HG02970 (cell line): ENCODE measurements around the gene SYPL1.

Experiments
- ATAC-seq: cut with Tn5 transposase; IDR thresholded peaks from one replicate; pipeline ENCODE4 v1.9.1; 2021; ENCODE audit warnings: mild to moderate bottlenecking, moderate library complexity, moderate number of reproducible peaks; ENCODE audit not compliant: unreplicated experiment, low FRiP score

The SYPL1 gene

DNA sequence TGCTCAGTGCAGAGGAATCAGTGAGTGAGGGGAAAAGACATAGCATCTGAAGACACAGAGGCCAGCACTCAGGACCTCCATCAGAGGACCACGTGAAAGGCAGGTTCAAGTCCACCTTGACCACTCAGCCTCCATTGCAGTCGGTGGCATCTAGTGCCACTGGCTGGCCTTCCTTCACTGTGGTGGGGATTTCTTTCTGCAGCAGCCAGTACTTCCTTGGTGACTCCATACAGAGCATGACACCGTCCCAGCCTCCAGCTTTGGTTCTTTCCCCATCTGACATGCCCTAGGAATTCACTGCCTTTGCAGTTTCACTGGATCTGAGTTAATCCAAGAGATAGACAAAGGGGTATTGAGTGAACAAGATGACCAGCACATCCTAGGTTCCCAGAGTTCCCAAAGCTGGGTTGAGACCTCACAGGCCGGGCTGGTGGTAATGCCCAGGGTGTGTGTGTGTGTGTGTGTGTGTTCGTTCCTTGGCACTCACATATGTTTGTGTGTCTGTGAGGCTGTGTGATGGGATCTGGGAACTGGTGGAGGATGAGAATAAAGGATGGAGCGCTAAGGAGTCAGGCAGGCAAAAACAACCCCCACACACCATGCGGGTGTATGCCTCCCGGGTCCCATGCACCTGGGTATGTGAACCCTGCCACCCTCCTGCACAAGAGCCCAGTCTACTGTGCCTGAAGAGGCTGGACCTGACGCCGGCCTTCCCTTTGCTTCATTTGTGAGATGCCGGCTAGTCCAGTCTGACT is 57.8 kb downstream of the SYPL1 start:
- ATAC-seq = no peak

DNA sequence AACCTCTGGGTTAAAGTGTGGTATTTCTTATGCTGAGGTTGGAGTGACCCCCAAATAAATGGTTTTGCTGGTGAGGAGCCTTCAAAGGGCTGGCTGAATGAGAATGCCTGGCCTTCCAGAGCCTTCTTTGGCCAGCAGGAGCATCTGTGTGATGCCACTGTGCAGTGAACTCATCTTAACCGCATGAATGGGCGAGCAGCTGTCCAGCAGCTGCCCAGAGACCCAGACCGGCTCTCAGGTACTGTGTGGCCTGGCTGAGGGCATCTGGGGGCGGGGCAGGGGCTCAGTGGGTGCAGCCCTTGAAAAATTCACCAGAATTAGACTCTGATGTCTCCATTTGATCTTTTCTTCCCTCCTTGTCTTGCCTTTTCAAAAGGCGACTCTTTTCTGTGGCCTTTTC is 59.0 kb downstream of the SYPL1 start:
- ATAC-seq = no peak

DNA sequence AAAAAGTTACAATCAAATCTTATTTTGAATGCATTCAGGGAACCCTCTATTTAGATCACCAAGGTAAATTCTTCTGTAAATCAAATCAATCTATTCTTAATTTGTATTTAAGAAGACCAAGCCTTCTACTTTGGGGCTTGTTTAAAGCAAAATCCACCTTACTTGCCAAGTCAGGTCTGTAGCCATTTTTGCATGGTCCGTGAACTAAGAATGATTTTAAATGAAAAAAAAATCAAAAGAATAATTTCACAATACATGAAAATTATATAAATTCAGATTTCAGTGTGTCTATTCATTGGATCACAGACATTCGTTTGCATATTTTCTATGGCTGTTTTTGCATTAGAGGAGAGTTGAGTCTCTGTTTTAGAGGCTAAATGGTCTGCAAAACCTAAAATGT is 59.4 kb downstream of the SYPL1 start:
- no peak for ATAC-seq

DNA sequence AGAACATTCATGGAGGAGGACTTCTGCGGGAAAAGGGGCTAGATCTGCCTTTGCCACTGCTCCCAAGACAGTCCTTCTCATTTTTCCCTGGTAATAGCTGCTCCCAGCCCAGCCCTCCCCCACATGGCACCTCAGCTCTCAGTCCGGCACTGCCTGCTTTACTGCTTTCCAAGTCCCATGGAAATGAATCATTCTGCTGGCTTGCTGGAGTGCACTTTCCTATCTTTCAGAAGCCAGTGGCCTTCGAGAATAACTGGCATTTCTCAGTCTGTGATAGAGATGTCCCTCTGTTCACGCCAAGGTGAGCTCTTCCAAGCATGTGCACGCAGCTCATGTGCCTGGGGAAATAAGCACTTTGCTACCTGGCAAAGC is 61.4 kb downstream of the SYPL1 start:
- ATAC-seq = no peak

DNA sequence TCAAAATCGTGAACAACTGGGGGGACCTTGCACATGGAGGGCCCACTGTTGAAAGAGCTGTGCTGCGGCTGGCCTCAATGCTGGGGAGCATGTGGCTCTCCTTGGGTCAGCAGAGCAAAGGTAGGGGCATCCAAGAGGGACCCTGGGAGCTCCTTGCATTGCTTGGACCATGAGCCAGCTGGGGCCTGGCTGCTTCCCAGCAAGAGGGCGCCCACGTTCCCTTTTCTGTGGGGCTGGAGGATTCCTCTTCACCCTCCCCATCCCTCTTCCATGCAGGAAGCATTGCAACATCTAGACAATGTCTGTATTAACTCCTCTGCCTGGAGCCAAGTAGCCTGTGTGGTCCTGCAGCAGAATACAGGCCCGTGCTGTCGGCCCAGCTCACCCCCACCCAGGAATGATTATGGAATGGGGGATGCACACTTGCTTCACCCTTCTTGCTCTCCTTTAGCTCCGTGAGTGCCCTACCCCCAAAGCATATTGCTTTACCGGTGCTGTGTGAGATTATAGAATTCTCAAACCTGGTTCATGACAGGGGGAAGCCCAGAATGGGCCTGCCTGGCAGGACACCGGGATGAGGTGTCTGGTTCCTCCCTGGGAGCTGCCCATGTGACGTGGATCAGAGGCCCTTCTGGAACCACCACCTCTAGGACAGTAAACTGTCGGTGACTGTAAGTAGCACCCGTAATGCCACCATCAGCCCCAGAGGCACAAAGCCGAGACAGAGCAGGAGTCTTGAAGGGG is 61.9 kb downstream of the SYPL1 start:
- ATAC-seq = no peak

DNA sequence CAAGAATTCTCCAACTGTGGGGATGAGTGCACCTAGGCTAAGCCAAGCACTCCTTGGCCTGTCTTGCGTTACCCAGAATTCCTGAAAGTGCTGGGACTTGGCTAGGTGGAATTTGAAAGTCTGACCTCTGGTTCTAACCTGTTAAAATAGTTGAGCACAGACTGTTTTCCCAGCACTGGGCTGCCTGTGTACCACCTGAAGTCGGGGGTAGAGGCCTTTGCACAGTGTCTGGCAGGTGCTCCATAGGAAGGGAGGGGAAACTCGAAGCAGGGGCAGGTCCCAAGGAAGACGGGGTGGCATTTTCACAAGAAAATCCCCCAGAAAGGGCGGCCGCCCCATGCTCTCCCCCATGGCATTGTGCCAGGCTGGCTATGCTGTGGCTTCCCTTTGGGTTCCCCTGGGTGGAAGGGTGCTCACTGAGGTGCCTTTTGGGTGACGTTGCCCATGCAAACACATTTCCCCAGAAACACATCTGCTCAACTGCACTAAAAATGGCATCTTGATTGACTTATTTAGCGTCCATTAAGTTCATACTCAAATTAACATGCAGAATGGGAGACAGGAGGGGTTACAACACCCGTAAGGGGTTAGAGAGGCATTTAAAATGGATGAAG is 62.9 kb downstream of the SYPL1 start:
- ATAC-seq = no peak

DNA sequence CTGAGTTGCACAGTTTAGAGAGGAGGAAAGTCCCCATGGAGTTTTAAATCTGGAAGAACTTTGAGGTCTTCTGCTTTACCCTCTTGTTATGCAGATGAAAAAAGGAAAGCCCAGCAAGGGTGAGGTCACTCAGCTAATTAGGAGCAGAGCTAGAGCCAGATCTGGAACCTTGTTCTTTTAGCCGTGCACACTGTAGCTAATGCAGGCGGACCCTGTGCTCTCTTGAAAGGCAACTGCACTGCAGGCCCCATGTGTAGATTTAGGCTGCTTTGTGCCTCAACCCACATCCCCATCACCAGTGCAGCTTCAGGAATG is 63.4 kb downstream of the SYPL1 start:
- no peak for ATAC-seq

DNA sequence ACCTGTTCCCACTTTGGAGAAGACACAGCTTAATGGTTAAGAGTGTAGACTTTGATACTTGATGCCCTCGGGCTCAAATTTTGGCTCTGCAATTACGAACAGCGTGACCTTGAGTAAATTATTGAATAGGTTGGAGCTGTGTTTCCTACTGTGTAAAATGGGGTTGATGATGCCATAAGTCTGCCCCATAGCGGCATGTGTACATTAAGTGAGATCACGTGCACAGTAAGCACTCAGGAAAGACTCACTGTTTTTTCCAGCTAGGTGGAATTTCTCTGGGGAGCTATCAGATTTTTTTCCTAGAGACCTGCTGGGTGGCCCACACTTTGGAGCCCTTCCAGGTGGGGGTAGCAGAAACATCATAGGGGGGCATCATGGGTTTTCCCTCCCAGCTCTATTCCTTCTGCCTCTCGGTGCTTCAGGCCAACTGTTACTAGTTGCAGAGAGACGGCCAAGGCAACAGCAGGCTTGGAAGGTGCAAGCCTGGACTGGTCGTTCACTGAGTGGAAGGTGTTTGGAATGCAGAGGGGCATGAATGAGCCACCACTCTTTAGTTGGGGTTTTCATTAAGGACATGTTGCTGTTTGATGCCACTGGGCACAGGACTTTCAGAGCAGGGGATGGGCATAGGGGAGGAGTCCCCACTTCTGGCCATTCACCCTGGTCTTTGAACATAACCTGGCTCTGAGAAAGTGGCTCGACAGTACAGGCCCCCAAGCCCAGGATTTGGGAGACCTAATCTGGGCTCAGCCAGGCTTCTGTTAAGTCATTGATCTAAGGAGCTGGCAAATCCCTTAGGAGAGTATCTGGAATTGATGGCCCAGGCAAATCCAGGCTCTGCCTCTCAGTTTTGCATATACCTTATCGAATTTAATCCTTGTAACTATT is 64.0 kb downstream of the SYPL1 start:
- ATAC-seq = no peak

DNA sequence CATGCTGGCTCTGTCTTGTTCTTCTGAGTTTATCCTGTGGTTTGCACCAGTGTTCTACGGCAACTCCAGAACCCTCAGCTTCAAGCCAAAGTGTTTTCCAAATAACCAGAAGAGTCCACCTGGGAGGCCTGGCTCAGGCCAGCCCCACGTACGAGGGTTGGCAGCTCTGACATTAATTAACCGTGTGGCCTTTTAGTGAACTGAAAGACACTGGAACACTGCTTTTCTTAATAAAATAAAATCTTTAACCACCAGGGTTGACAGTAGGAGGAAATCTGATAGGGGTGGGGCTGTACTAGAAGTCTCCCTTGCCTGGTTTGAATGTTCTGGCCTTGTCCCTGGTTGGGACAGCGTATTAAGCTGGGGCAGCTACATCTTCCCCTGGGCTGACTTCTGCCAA is 64.9 kb downstream of the SYPL1 start:
- no peak for ATAC-seq

DNA sequence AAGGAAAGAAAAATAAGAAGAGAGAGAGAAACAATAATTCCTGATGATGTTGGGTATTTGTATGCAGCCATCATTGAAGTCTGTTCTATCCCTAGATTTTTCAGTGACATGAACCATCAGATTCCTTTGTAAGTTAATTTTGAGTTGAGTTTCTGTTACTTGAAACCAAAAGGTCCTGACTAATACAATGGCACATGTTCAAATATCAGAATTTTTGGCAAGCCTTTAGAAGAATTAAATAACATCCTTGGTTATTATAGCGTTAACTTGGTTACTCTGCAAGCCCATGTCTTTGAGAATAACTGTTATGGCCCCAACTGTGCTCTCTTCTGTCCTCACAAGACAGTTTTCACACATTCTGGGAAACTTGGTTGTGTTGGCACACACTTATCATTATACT is 66.5 kb downstream of the SYPL1 start:
- ATAC-seq = no peak

DNA sequence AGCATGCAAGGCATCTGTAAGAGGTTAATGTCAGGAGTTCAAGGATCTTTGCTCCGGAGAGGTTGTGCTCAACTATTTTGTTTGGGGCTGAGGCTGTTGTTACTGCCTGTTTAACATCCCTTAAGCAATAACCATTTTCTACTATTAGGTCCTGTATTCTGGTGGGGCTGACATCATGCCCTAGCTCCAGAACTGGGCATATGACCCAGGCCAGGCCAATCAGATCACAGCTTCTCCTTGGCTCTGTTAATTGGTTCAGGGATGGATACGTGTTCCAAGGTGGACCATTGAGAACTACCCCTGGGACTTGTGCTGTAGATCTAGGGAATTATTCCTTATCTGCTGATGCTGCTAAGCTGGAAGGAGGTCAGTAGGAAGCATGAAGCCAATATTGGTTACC is 67.0 kb downstream of the SYPL1 start:
- ATAC-seq = no peak

DNA sequence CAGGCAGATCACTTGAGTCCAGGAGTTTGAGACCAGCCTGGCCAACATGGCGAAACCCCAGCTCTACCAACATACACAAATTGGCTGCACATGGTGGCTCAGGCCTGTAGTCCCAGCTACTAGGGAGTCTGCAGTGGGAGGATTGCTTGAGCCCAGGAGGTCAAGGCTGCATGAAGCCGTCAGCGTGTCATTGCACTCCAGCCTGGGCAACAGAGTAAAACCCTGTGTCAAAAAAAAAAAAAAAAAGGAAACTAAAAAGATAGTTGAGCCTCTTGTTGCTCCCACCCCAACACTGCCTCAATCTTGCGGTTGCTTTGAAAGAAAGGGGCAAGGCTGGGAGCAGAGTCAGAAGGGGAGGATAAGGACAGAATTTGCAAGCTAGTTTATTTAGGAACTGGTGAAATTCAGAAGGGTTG is 69.9 kb downstream of the SYPL1 start:
- no peak for ATAC-seq

DNA sequence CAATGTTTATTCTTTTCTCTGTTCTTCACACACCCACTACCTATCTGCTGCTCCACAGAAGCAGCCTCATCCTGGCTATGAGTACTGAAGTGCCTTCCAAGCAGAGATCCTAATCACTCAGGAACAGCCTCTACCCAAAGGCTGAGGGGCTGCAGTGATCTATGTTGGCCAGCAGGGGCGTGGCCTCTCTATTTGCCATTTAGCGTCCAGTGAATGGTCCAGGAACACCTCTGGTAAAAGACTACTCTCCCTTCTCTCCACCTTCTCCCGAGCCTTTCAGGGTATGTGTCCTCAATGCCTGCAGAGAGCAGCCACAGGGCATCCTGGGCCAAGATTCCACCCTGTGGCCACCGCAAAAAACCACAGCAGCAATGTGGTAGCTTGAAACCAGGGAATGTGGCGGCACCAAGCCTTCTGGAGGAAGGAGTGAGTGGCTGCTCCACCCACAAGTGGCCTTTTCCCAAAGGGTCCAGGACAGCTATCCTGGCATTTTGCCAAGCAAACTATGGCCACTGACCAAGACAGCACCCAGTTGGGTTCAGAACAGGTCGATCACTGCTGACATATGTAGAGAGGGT is 70.9 kb downstream of the SYPL1 start:
- ATAC-seq = no peak
